Neural cell (in vitro differentiated cells): ENCODE measurements around the gene ZC3H12A. TPM values are rescaled to one million over a fixed set of nuclear protein-coding genes. Genes with fewer than 3 reads are reported as not detected.

Experiments
- H2AFZ ChIP-seq: fragments of 200-600, 300-800 bp; sonication (generic), shearing (Covaris generic); 2 replicates; pipeline ENCODE4 v1.6.0; 2014; ENCODE audit warnings: low read depth, mild to moderate bottlenecking, antibody characterized with exemption, low read length, moderate library complexity
- H3F3A ChIP-seq: fragments of 200-600 bp; shearing (Covaris generic); 2 replicates; pipeline ENCODE4 v1.6.1; 2016; ENCODE audit warnings: mild to moderate bottlenecking, moderate library complexity, mixed read lengths, antibody characterized with exemption, low read length; ENCODE audit not compliant: insufficient read depth, poor library complexity, severe bottlenecking
- H3K27ac ChIP-seq: fragments of 200-600, 300-800 bp; sonication (generic), shearing (Covaris generic); 2 replicates; pipeline ENCODE4 v1.5.1; 2014; ENCODE audit warnings: mild to moderate bottlenecking, low read length, moderate library complexity
- H3K27me3 ChIP-seq: fragments of 300-800, 200-600 bp; sonication (generic), shearing (Covaris generic); 2 replicates; pipeline ENCODE4 v1.6.0; 2014; ENCODE audit warnings: mild to moderate bottlenecking, low read depth, low read length, moderate library complexity; ENCODE audit not compliant: insufficient read depth
- H3K36me3 ChIP-seq: fragments of 300-800, 200-600 bp; sonication (generic), shearing (Covaris generic); 2 replicates; pipeline ENCODE4 v1.5.1; 2014; ENCODE audit warnings: mild to moderate bottlenecking, antibody characterized with exemption, low read length, moderate library complexity; ENCODE audit not compliant: insufficient read depth
- H3K4me2 ChIP-seq: fragments of 300-800, 200-600 bp; sonication (generic), shearing (Covaris generic); 2 replicates; pipeline ENCODE4 v1.6.0; 2014; ENCODE audit warnings: mild to moderate bottlenecking, low read length
- H3K4me3 ChIP-seq: fragments of 300-800, 200-600 bp; sonication (generic), shearing (Covaris generic); 2 replicates; pipeline ENCODE4 v1.5.1; 2014; ENCODE audit warnings: mild to moderate bottlenecking, low read length, moderate library complexity
- H3K79me2 ChIP-seq: fragments of 200-600 bp; shearing (Covaris generic); replicated peaks from 2 replicates; pipeline ENCODE4 v1.6.0; 2014; ENCODE audit warnings: mild to moderate bottlenecking, low read length, moderate library complexity; ENCODE audit not compliant: insufficient read depth
- H3K9ac ChIP-seq: fragments of 300-800, 200-600 bp; sonication (generic), shearing (Covaris generic); 2 replicates; pipeline ENCODE4 v1.6.1; 2016; ENCODE audit warnings: mild to moderate bottlenecking, low read length, mixed read lengths
- H3K9me2 ChIP-seq: fragments of 200-600 bp; shearing (Covaris generic); 2 replicates; pipeline ENCODE4 v1.6.1; 2016; ENCODE audit warnings: mild to moderate bottlenecking, low read length, mixed read lengths; ENCODE audit not compliant: insufficient read depth
- H3K9me3 ChIP-seq: fragments of 200-600, 300-800 bp; sonication (generic), shearing (Covaris generic); 2 replicates; pipeline ENCODE4 v1.6.1; 2016; ENCODE audit warnings: mild to moderate bottlenecking, mixed run types, low read length, moderate library complexity, mixed read lengths
- H4K20me1 ChIP-seq: fragments of 200-600 bp; shearing (Covaris generic); 2 replicates; pipeline ENCODE4 v1.6.1; 2016; ENCODE audit warnings: mild to moderate bottlenecking, mixed run types; ENCODE audit not compliant: insufficient read depth
- CTCF ChIP-seq: fragments of 450-650 bp; IDR thresholded peaks from 2 replicates; pipeline ENCODE4 v1.5.1; 2014; ENCODE audit warnings: antibody characterized with exemption, mild to moderate bottlenecking, moderate library complexity; ENCODE audit not compliant: poor library complexity, severe bottlenecking
- EP300 ChIP-seq: fragments of 450-650 bp; conservative IDR thresholded peaks from 2 replicates; pipeline ENCODE4 v1.6.1; 2014; ENCODE audit warnings: antibody characterized with exemption, mild to moderate bottlenecking, moderate library complexity; ENCODE audit not compliant: poor library complexity, severe bottlenecking
- EZH2 ChIP-seq: fragments of 200-600, 300-800 bp; shearing (Covaris generic), sonication (generic); IDR thresholded peaks from 2 replicates; pipeline ENCODE4 v1.6.1; 2014; ENCODE audit warnings: antibody characterized with exemption, low read length, borderline replicate concordance, mild to moderate bottlenecking; ENCODE audit not compliant: insufficient read depth, poor library complexity, severe bottlenecking
- MXI1 ChIP-seq: fragments of 450-650 bp; conservative IDR thresholded peaks from 2 replicates; pipeline ENCODE4 v1.6.1; 2014; ENCODE audit warnings: antibody characterized with exemption, mild to moderate bottlenecking; ENCODE audit not compliant: poor library complexity, severe bottlenecking
- POLR2AphosphoS5 ChIP-seq: IDR thresholded peaks from 2 replicates; pipeline ENCODE4 v1.6.1; 2012
- RAD21 ChIP-seq: fragments of 450-650 bp; conservative IDR thresholded peaks from 2 replicates; pipeline ENCODE4 v1.6.1; 2014; ENCODE audit warnings: antibody characterized with exemption, mild to moderate bottlenecking, moderate library complexity
- REST ChIP-seq: IDR thresholded peaks from 2 replicates; pipeline ENCODE4 v1.6.1; 2012; ENCODE audit warnings: borderline replicate concordance
- SMC3 ChIP-seq: fragments of 450-650 bp; conservative IDR thresholded peaks from 2 replicates; pipeline ENCODE4 v1.6.1; 2014; ENCODE audit warnings: antibody characterized with exemption, mild to moderate bottlenecking, moderate library complexity; ENCODE audit not compliant: poor library complexity
- TAF1 ChIP-seq: IDR thresholded peaks from 2 replicates; pipeline ENCODE4 v1.6.1; 2012; ENCODE audit warnings: low read depth
- polyA plus RNA-seq: library from polyadenylated mRNA; depleted of rRNA; stranded (reverse); fragments of >200 nt; gene quantifications from 2 replicates; pipeline ENCODE4 v1.2.3, GENCODE V29; 2014

The ZC3H12A gene
- polyA plus RNA-seq, 1 donor from 2014 or later, result not detected

DNA sequence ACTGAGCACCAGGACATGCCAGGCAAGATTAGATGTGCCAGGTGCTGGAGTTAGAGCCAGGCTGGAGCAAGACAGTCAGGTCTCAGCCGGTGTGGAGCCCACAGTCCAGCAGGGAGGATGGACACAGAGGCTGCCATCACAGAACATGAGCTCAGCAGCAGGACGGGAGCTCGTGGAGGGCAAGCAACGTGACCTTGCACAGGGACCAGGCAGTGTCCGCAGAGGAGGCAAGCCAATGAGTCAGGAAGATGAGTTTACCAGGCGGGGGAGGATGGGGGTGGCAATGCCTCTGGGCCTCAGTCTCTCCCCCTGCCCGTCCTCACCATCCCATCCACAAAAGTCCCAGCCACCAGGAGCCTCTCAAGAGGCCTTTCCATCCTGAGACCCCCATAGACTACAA, 20.7 kb upstream of the ZC3H12A start:
- Histone ChIP-seq H3K9me3 (no peaks in the 10 kb centered on the region), H3K4me3 (no peak overlapping the region), H3K27ac (no peak overlapping the region), H3K27me3 (no peaks in the 10 kb centered on the region), H3K4me2 (no peak overlapping the region), H3F3A (no peaks in the 10 kb centered on the region), H3K36me3 (no peaks in the 10 kb centered on the region), H3K9ac (no peak overlapping the region), H2AFZ (no peak overlapping the region), H3K9me2 (no peaks in the 10 kb centered on the region), H4K20me1 (no peaks in the 10 kb centered on the region), H3K79me2 (no peaks in the 10 kb centered on the region)
- no peak for TF ChIP-seq EZH2
- no peak for TF ChIP-seq TAF1
- TF ChIP-seq SMC3, result no peak
- no peak for TF ChIP-seq EP300
- no peak for TF ChIP-seq RAD21
- TF ChIP-seq REST, result no peak
- TF ChIP-seq CTCF, result no peak
- TF ChIP-seq MXI1, result no peak

DNA sequence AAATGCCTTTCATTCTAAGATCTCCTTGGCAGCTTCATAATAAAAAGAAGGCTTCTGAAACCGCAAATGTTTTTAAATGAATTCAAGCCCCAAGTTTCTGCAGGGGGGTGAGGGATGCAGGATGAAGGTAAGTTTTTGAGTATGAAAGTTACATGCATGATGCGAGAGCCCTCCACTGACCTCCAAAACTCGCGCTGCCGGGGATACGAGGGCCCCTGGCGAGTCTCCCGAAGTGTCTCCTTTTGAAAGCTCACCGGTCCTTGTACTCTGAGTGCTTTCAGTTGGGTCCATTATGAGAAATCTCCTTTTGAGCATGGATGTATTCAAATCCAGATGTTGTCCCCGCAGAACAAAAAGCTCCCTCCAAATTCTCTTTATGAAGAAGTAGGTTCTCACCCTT, 18.9 kb upstream of the ZC3H12A start:
- no peaks in the 10 kb centered on the region for H3K36me3 ChIP-seq
- no peaks in the 10 kb centered on the region for H3F3A ChIP-seq
- no peaks in the 10 kb centered on the region for H3K27me3 ChIP-seq
- no peaks in the 10 kb centered on the region for H3K9me3 ChIP-seq
- no peak for TF ChIP-seq CTCF
- TF ChIP-seq MXI1, result no peak
- TF ChIP-seq REST, result no peak
- TF ChIP-seq TAF1, result no peak
- TF ChIP-seq EZH2, result no peak
- no peak for TF ChIP-seq EP300
- TF ChIP-seq POLR2AphosphoS5, result no peak
- TF ChIP-seq SMC3, result no peak
- no peak for TF ChIP-seq RAD21
- no peak overlapping the region for H3K9ac ChIP-seq
- no peaks in the 10 kb centered on the region for H4K20me1 ChIP-seq
- no peaks in the 10 kb centered on the region for H3K79me2 ChIP-seq
- no peak overlapping the region for H3K27ac ChIP-seq
- no peak overlapping the region for H3K4me3 ChIP-seq
- H3K9me2 ChIP-seq, result no peaks in the 10 kb centered on the region
- H3K4me2 ChIP-seq, result no peak overlapping the region
- H2AFZ ChIP-seq, result no peak overlapping the region
